ENCODE results near the gene PDILT.

The PDILT gene

DNA sequence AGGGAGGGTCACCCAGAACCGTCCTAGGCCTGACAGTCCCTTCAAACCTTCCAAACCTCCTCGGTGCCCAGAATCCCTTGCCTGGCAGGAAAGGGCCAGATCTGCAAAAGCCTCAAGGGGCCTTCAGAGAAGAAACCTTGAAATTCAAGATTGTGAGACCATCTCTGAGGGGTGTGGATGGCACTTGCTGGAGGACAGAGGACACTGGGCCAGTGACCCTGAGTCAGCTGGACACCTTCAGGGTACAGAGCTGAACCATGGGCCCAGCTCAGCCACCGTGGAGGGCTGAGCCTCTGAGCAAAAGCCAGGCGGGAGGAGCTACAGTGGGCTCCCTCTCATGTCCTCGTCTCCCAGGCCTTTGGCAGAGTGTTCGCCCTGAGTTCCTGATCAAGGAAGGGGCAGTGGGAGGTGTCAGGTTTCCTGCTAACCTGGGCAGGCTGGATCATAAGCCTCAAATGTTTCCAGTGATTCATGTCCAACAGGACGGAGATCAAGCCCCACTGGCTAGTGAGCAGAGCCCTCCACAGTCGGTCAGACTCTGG is 3.0 kb downstream of the PDILT start:
- DNase-seq = no peak

DNA sequence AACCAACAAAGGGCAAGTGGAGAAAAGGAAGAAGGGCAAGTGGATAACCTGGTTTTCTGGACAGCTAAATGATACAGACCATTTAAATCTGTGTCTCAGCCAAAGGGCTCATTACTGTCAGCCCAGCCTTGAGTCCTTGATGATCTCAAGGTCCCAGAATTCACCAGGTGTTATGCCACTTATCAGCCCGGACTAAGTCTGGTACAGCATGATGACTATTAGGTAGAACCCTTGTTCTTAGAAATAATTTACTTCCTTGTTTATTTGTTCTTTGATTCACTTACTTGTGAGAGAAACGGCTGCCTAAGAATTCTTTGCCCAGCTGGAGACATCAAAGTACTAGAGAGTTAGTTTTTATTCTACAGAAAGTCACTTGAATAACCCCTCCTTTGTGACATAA is 3.5 kb downstream of the PDILT start:
- DNase-seq = no peak

GRCh38 chr16:20399185-20399584 is 5.4 kb downstream of the PDILT start:
- no peak for DNase-seq

- DNase-seq = no peak
These were observed 5.9 kb downstream of the PDILT start for GRCh38 chr16:20398603-20399002.

DNA sequence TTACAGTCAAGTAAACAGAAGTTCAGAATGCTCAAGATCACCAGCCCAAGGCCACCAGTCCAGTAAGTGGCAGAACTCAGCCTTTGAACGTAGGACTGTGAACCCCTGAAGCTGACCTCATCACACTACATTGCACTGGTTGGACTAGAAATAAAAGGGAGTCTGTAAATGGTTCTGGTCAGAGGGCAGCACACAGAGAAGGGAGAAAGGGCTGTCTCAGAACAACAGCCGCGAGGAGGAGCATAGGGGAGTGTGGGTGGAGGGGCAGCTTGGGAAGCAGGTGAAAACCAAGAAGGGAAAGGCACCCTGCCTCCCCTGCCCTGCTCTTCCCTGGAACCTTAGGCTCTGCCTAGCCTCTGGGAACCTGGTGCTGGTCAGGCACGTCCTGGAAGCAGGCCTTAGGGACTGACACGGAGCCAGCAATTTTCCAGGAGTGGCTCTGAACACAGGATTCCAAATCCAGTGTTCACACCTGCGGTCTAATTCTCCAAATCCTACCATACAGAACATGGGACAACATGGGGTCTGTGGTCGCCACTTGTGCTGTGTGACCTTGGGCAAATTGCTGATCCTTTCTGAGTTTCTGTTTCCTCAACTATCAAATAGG is 7.0 kb downstream of the PDILT start:
- DNase-seq = no peak

GRCh38 chr16:20396846-20397467 is 7.6 kb downstream of the PDILT start:
- DNase-seq = no peak

DNA sequence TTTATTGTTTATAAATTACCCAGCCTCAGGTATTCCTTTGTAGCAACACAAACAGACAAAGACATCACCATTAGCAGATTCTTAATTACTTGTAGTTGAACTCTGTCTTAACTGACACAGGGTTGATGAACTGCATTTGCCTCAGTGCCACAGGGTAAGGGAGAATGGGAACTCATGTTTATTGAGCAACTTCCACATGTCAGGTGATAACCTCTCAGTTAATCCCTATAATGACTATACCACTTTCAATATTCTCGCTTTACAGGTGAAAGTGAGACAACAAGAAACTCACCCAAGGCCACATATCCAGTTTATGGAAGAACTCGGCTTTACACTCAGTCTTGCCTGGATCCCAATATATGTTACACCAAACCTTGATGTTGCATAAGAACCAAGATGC is 8.6 kb downstream of the PDILT start:
- no peak for DNase-seq

DNA sequence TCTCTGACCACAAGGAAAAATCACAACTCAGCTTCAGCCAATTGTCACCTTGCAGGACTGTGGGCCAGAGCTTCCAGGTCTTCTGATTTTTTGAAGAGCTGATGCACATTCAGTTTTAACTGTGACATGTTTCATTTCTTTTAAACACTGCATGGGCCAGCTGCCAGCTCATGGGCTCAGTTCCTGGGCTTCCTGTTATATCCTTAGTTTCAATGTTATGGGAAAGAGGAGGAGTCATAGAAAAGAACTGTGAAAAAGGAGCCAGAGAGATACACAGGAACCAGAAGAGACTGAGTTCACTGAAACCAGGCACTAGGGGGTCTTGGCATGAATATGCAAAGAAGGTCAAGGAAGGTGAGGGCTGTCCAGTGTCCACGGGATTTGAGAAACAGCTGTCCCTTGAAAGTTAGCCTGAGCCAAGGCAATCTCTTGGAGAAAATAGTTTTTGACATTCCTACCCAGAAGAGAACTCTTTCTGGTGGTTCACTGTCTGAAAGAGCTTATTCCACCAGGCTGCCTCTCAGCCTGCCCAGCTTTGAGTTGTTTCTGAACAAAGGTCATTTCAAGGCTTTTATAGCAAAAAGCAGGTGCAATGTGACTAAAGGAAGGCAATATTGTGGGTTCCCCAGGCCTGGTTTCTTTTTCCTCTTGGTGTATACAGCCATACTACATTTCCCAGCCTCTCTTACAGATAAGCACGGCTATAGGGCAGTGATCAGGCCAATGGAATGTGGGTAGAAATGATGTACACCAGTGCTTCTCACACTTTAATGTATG is 10.5 kb downstream of the PDILT start:
- no peak for DNase-seq

DNA sequence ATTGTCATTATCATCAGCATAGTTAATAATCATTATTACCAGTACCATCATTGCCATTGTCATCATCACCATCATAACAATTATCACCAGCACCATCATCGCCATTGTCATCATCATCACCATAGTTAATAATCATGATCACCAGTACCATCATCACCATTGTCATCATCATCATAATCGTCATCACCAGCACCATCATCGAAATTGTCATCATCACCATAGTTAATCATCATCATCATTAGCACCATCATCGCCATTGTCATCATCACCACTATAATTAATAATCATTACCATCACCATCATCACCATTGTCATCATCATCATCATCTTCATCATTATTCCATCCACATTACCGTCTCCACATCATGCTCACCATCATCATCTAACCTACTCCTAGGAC is 13.5 kb downstream of the PDILT start:
- DNase-seq = no peak

- DNase-seq = no peak
These were observed 15.7 kb downstream of the PDILT start for GRCh38 chr16:20388854-20389253.

- no peak for DNase-seq
These were observed 16.6 kb downstream of the PDILT start for GRCh38 chr16:20387978-20388377.

DNA sequence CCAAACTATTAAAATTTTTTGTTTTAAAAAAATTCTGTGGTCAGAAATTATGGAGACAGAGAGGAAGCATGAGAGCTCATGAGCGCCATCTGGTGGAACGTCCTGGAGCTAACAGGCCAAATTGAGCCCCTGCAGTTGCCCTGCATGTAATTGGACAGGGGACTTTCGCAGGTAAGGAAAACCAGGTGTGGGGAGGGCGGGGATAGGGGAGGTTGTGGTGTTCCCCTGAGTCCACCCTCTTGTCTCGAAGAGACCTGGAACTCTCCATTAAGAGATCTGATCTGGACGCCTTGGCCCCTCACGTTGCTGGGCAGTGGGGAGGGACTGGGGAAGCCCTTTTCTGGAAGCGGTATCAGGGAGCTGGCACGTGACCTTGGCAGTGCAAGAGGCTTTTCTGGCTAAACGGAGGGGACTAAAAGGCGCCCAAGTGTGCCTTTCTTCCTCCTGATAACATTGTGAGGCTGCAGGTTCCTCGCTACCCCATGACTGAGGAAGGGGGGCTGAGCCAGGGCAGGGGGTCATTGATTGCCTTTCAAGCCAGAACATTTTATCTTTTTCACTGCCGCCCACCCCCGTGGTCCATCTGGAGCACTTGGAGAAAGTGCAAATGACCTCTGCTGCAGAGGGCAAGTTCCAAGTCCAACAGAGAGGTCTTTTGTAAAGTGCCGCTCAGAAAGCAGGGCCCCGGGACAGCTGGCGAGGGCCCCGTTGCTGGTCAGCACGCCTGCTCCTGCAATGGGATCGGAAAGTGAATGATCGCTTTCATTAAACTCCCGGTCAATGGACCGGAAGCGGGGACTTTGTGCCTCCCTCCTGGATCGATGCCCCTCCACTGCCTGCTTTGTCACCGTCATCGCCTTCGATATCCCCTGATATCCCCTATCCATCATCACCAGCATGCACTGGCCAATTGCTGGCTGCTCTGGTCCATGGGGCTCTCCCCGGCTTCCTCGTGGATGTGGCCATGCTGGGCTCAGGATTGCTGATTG is 18.4 kb downstream of the PDILT start:
- DNase-seq = peak; percentile 77

DNA sequence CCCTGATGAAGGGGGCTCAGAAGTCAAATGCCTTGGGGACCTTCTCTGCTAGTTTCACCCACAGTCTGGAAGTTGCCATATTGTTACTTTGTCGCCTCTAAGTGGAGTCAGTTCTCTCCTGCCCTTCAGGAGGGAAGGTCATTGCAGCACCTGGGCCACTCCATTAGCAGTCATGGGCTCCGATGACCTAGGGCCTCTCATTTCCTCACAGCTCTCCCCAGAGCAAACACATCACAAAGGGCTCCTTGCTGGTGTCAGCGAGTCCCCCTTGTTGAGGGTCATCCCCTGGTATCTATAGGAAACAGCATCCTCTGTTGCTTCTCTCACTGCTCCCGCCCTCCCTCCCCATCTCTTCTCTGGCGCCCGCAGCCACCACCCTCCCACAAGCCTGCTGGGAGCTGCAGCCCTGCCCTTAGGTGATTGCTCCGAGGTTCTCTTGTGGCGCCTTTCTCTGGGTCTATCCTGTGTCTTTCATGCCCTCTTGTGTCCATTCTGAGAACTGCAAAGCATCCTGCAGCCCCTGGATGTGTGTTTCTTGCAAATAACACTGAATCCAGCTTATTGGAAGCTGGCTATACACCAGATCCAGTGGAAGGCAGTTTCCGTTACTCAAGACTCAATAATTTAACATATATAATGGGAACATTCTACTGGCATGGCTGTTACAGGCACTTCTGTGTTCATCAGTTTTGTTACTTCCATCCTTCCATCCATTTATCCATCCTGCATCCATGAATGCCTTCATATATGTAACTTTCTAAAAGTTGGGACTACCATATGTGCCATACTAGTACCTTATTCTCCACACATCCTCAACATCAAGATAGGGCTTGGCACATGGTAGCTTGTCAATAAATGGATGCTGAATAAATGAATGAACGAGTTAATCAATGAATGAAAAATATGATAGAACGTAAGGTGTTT is 21.2 kb downstream of the PDILT start:
- DNase-seq = peak; percentile 60

GRCh38 chr16:20382202-20382948 is 22.2 kb downstream of the PDILT start:
- no peak for DNase-seq

- no peak for DNase-seq
These were observed 23.8 kb downstream of the PDILT start for GRCh38 chr16:20380782-20381181.

DNA sequence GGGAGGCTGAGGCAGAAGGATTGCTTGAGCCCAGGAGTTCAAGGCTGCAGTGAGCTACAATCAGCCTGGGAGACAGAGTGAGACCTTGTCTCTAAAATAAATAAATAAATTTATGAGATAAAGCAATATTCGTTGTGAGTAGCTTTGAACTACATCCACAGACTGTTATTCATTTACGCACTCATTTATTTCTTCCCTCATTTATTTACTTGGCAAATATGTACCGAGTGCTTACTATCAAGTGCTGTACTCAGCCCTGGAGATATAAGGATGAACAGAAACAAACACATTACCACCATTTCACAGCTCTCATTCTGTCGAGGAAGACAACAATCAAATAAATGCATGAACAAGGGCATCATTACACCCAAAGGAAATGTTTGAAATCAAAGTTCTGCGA is 27.4 kb downstream of the PDILT start:
- no peak for DNase-seq

- no peak for DNase-seq
These were observed 31.8 kb downstream of the PDILT start for GRCh38 chr16:20372701-20373100.

GRCh38 chr16:20369452-20370054 is 35.0 kb downstream of the PDILT start:
- no peak for DNase-seq

DNA sequence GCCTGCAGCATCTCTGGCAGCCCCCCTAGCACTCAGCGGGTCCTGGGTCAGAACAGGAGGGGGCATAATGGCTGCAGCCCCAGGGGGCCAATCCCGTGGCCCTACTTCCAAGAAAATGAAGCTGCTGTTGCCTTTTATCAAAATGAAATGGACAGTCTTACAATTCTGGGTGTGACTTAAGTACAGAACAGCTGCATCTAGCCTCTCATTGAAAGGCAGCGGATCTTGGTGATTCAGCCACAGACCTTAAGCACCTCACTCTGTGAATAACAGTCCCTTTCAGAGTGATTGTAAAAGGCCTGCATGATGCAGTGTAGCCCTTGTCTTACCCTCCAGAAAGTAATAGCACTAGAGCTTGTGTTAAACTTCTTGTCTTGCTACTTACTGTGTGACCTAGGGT is 40.5 kb downstream of the PDILT start:
- DNase-seq = no peak

GRCh38 chr16:20363191-20363590 is 41.3 kb downstream of the PDILT start:
- no peak for DNase-seq

Data from activated CD8-positive, alpha-beta memory T cell treated with anti-CD3 and anti-CD28 coated beads for 24 hours (primary cell).